SK-N-SH (cell line): ENCODE data around the gene EPHX1.

Experiments
- EP300 ChIP-seq, 2 experiments: IDR thresholded peaks; 2 replicates each; pipeline versions ENCODE4 v1.4.0 to v1.6.1; 2012; ENCODE audit warnings: borderline replicate concordance in 1 of 2, low read depth in 1 of 2, low read length in 1 of 2
- GABPA ChIP-seq: IDR thresholded peaks from 2 replicates; pipeline ENCODE4 v1.4.0; 2012; ENCODE audit warnings: low read depth, mild to moderate bottlenecking
- MAX ChIP-seq: IDR thresholded peaks from 2 replicates; pipeline ENCODE4 v1.4.0; 2012; ENCODE audit warnings: low read depth
- MXI1 ChIP-seq: IDR thresholded peaks from 2 replicates; pipeline ENCODE4 v1.6.1; 2012; ENCODE audit warnings: mild to moderate bottlenecking, low read depth, low read length, improper control_type of control experiment

GRCh38 chr1:225865514-225865913, 55.6 kb downstream of the EPHX1 start:
- TF ChIP-seq GABPA = no peak
- TF ChIP-seq MXI1 = no peak
- TF ChIP-seq EP300 (IDR thresholded peaks at IDR 0.05; ENCODE audit: borderline replicate concordance in 1 of 2, low read depth in 1 of 2, low read length in 1 of 2) = no peak
- no peak for TF ChIP-seq MAX
